K562 (cell line): ENCODE results near the gene RHOC. TPM values are rescaled to one million over a fixed set of nuclear protein-coding genes. Genes with fewer than 3 reads are reported as not detected.

ENCODE experiments used
- ATAC-seq: fragments of 200-7000 bp; cut with Tn5 transposase; 3 replicates; pipeline ENCODE4 v1.9.1; 2020; ENCODE audit warnings: moderate library complexity
- BruUV-seq: library from RNA; stranded (reverse); fragments of 400-500 nt; replicated peaks from 2 replicates; lab custom pipeline; 2021; lab: Mats Ljungman, UMichigan
- CTCF ChIA-PET: fragments of 300-600 bp; formaldehyde crosslinking; extraction: SDS; loops from one replicate; lab custom pipeline; 2021; ENCODE audit warnings: low intra/inter-chr PET ratio; lab: Yijun Ruan, JAX
- POLR2A ChIA-PET: fragments of 300-600, 350-650 bp; sonication (Branson Sonifier 250); formaldehyde crosslinking; extraction: SDS; loops from one replicate; lab custom pipeline; 2021; ENCODE audit warnings: antibody characterized with exemption, inconsistent platforms; lab: Yijun Ruan, JAX
- DNase-seq, 4 experiments: peaks; one replicate each; pipeline versions ENCODE4 v3.0.0 to v3.0.0-alpha.2; 2011 to 2018; ENCODE audit warnings: low spot score in 3 of 4, mixed read lengths in 3 of 4; ENCODE audit errors: extremely low read depth in 1 of 4
- FAIRE-seq: peaks from 2 replicates; lab custom pipeline; 2011; peaks lifted over from hg19 to GRCh38; lab: Jason Lieb, UNC
- H2AFZ ChIP-seq: 2 replicates; pipeline ENCODE4 v1.6.0; 2011; ENCODE audit warnings: low read depth, low read length, control low read depth, inconsistent platforms
- H3K27ac ChIP-seq: fragments of 200-600 bp; 3 replicates; pipeline ENCODE4 v1.8.0; 2011; ENCODE audit warnings: low read depth, mild to moderate bottlenecking, control low read depth, inconsistent platforms, low read length, moderate library complexity, mixed read lengths; ENCODE audit errors: extremely low read depth
- H3K27me3 ChIP-seq, 2 experiments: fragments of 300-600 bp in 1 of 2; 2 replicates in 1 of 2; 3 replicates in 1 of 2; pipeline versions ENCODE4 v1.6.0 to v1.8.0; 2011; ENCODE audit warnings: inconsistent platforms in 2 of 2, low read length in 2 of 2, mild to moderate bottlenecking in 1 of 2, mixed read lengths in 1 of 2, moderate library complexity in 1 of 2; ENCODE audit not compliant: control insufficient read depth in 2 of 2, insufficient read depth in 2 of 2
- H3K36me3 ChIP-seq: fragments of 300-600 bp; 3 replicates; pipeline ENCODE4 v1.8.0; 2011; ENCODE audit warnings: mild to moderate bottlenecking, low read length, inconsistent platforms; ENCODE audit not compliant: control insufficient read depth, insufficient read depth
- H3K4me1 ChIP-seq, 2 experiments: fragments of 200-600 bp in 1 of 2; replicated peaks in 1 of 2; 2 replicates in 1 of 2; 3 replicates in 1 of 2; pipeline versions ENCODE4 v1.5.1 to v1.8.0; 2011; ENCODE audit warnings: inconsistent platforms in 2 of 2, low read length in 2 of 2, mild to moderate bottlenecking in 1 of 2, mixed read lengths in 1 of 2, moderate library complexity in 1 of 2; ENCODE audit not compliant: control insufficient read depth in 2 of 2, insufficient read depth in 2 of 2
- H3K4me2 ChIP-seq: 2 replicates; pipeline ENCODE4 v1.6.1; 2011; ENCODE audit warnings: low read length, control low read depth, inconsistent platforms, mixed read lengths; ENCODE audit not compliant: insufficient read depth
- H3K4me3 ChIP-seq: fragments of 200-600 bp; sonication (generic), shearing (Covaris generic); 2 replicates; pipeline ENCODE4 v1.5.1; 2016; ENCODE audit warnings: control low read depth, inconsistent platforms
- H3K79me2 ChIP-seq: fragments of 200-600 bp; 3 replicates; pipeline ENCODE4 v1.8.0; 2011; ENCODE audit warnings: low read length, inconsistent platforms; ENCODE audit not compliant: control insufficient read depth, insufficient read depth
- H3K9ac ChIP-seq, 2 experiments: 2 replicates each; pipeline versions ENCODE4 v1.6.0 to v1.6.1; 2011; ENCODE audit warnings: low read depth in 2 of 2, low read length in 2 of 2, control low read depth in 1 of 2, inconsistent platforms in 1 of 2, mild to moderate bottlenecking in 1 of 2, mixed read lengths in 1 of 2; ENCODE audit not compliant: insufficient read depth in 1 of 2
- H3K9me1 ChIP-seq: one replicate; pipeline ENCODE4 v1.6.0; 2011; ENCODE audit warnings: inconsistent platforms, mild to moderate bottlenecking, low read length, moderate library complexity; ENCODE audit not compliant: control insufficient read depth, insufficient read depth
- H3K9me3 ChIP-seq: replicated peaks from 2 replicates; pipeline ENCODE4 v1.5.1; 2011; ENCODE audit warnings: low read depth, low read length, inconsistent platforms; ENCODE audit not compliant: control insufficient read depth, insufficient read depth
- H4K20me1 ChIP-seq: replicated peaks from 2 replicates; pipeline ENCODE4 v1.6.1; 2011; ENCODE audit warnings: low read length, inconsistent platforms, mixed read lengths; ENCODE audit not compliant: control insufficient read depth, insufficient read depth
- BACH1 ChIP-seq: fragments of 200-800 bp; sonication (Bioruptor generic); IDR thresholded peaks from 2 replicates; pipeline ENCODE4 v1.6.1; 2016; ENCODE audit warnings: missing genetic modification characterization, missing compliant biosample characterization
- ESRRB ChIP-seq: fragments of 250-450 bp; sonication (Bioruptor Pico); IDR thresholded peaks from 2 replicates; pipeline ENCODE4 v1.5.0; 2020; ENCODE audit warnings: mild to moderate bottlenecking, moderate library complexity, borderline replicate concordance
- EZH2 ChIP-seq: IDR thresholded peaks from 2 replicates; pipeline ENCODE4 v1.6.1; 2012; ENCODE audit warnings: low read depth, mild to moderate bottlenecking, inconsistent platforms, low read length, borderline replicate concordance
- MED1 ChIP-seq: sonication (generic); formaldehyde crosslinking; IDR thresholded peaks from 2 replicates; pipeline ENCODE4 v1.8.1; 2023; ENCODE audit warnings: missing genetic modification reagents, borderline replicate concordance
- MYC ChIP-seq, 2 experiments: fragments of 250-450 bp in 1 of 2; sonication (Bioruptor Pico) in 1 of 2; IDR thresholded peaks; 2 replicates each; pipeline versions ENCODE4 v1.5.1 to v1.6.1; 2012 to 2021; ENCODE audit warnings: low read depth in 2 of 2, borderline replicate concordance in 1 of 2, improper control_type of control experiment in 1 of 2, low read length in 1 of 2, mild to moderate bottlenecking in 1 of 2, moderate library complexity in 1 of 2
- NONO ChIP-seq, 2 experiments: fragments of 200-400 bp in 1 of 2; fragments of 450-650 bp in 1 of 2; formaldehyde crosslinking in 1 of 2; IDR thresholded peaks; 2 replicates each; pipeline ENCODE4 v1.6.1; 2017; ENCODE audit warnings: low read depth in 2 of 2, mild to moderate bottlenecking in 2 of 2, moderate library complexity in 2 of 2, low read length in 1 of 2
- POLR2AphosphoS2 ChIP-seq: IDR thresholded peaks from 2 replicates; pipeline ENCODE4 v1.6.1; 2012; ENCODE audit warnings: low read length, improper control_type of control experiment
- POLR2AphosphoS5 ChIP-seq: IDR thresholded peaks from 2 replicates; pipeline ENCODE4 v1.6.1; 2011; ENCODE audit warnings: mild to moderate bottlenecking, low read depth, low read length, moderate library complexity; ENCODE audit not compliant: control insufficient read depth, insufficient read depth
- RBFOX2 ChIP-seq: fragments of 200-400 bp; formaldehyde crosslinking; IDR thresholded peaks from 2 replicates; pipeline ENCODE4 v1.6.1; 2017; ENCODE audit warnings: low read depth, mild to moderate bottlenecking, low read length, moderate library complexity
- ZFP1 ChIP-seq: fragments of 450-650 bp; formaldehyde crosslinking; IDR thresholded peaks from 2 replicates; pipeline ENCODE4 v1.4.0; 2020; ENCODE audit warnings: mild to moderate bottlenecking, mixed read lengths
- ZNF282 ChIP-seq: sonication (generic); formaldehyde crosslinking; IDR thresholded peaks from 2 replicates; pipeline ENCODE4 v1.8.1; 2023; ENCODE audit warnings: missing genetic modification reagents
- WGBS: fragments of 100-300 bp; shearing (Covaris generic); methylation state at CpG from one replicate; pipeline ENCODE4 v1.1.6; 2016; ENCODE audit warnings: low coverage, mixed read lengths; ENCODE audit not compliant: insufficient coverage; ENCODE audit errors: missing lambda C conversion rate; 5-methylcytosine and 5-hydroxymethylcytosine counted together
- in situ Hi-C: fragments of 300-500 bp; cut with MboI; formaldehyde crosslinking; loops from 4 replicates; pipeline ENCODE4 v1.15.0; 2018; ENCODE audit warnings: inconsistent platforms, mixed read lengths
- intact Hi-C: fragments of 100-400 bp; cut with micrococcal nuclease; formaldehyde crosslinking; loops from 2 replicates; pipeline ENCODE4 v1.14.2; 2022
- polyA plus RNA-seq, 8 experiments: library from polyadenylated mRNA; depleted of rRNA in 4 of 8; stranded (reverse) in 5 of 8; unstranded in 3 of 8; fragments of >200 nt; fragmentation: Nextera tagmentation in 2 of 8; fragmentation: Illumina TruSeq in 1 of 8; extraction: Ambion mirVana in 2 of 8; extraction: Trizol in 1 of 8; gene quantifications; 2 replicates each; pipeline versions ENCODE4 v1.2.1 to v1.2.3, GENCODE V29; 2011 to 2014; ENCODE audit warnings: inconsistent platforms in 1 of 8, missing spikeins in 1 of 8
- total RNA-seq, 7 experiments: library from RNA; depleted of rRNA in 6 of 7; stranded (reverse); fragments of >200 nt in 6 of 7; fragmentation: Illumina TruSeq in 2 of 7; extraction: Trizol in 2 of 7; gene quantifications; 2 replicates each; pipeline versions ENCODE4 v1.2.1 to v1.2.3, GENCODE V29; 2011 to 2021; ENCODE audit warnings: low replicate concordance in 1 of 7

The RHOC gene
- total and polyA plus RNA-seq, 9 of the 15 experiments (the other 6 are each of a cell fraction or from before 2014, with no cell fraction given), result 35.2 to 364 (median 204) TPM

DNA sequence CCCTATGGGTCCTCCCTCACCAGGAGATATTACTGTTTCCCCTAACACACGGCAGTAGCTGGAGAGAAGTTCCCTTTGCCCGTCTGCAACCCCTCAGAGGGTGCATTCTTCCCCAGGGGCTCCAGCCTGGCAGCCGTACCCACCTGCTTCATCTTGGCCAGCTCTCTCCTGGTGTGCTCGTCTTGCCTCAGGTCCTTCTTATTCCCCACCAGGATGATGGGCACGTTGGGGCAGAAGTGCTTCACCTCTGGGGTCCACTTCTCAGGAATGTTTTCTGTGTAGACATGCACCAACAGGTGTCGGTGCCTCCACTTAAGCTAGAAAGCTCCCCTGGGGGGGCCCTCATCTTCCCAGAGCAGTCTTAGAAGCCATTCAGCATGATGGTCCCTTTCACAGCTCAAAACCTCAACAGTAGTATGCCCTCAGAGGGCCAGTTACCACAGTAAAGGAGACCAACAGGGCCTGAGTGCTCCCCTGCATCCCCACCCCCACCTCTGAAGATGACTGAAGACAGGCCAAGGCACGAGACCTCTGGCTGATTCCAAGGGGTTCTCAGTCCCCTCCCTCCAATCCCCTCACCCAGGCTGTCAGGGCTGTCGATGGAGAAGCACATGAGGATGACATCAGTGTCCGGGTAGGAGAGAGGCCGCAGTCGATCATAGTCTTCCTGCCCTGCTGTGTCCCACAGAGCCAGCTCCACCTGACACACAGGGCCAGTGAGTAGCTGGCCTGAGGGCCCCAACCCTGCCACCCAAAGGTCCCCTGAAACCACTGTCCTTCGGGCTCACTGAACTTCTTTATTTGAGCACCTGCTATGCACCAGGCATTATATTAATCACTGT is 4.3 kb downstream of the RHOC start (continued):
- 0 out of 2 replicates have a peak, but pooled peaks have one; percentile 23 for TF ChIP-seq RBFOX2
- TF ChIP-seq MED1 (CRISPR knock-in tag), result no peak
- TF ChIP-seq NONO (IDR thresholded peaks at IDR 0.05; ENCODE audit: low read depth in 2 of 2, low read length in 1 of 2), result no peak
- no peak for TF ChIP-seq EZH2
- TF ChIP-seq POLR2AphosphoS5, result peak; percentile 31
- no peak for TF ChIP-seq MYC (IDR thresholded peaks at IDR 0.05; ENCODE audit: low read depth, low read length)
- TF ChIP-seq MYC (CRISPR knock-in tag; IDR thresholded peaks at IDR 0.05; ENCODE audit: borderline replicate concordance, low read depth), result no peak
- TF ChIP-seq POLR2AphosphoS2, result peak; percentile 88; the same call in 1 of the 2 replicates
- TF ChIP-seq ZNF282 (CRISPR knock-in tag), result no peak
- no peak for TF ChIP-seq BACH1 (tag)

DNA sequence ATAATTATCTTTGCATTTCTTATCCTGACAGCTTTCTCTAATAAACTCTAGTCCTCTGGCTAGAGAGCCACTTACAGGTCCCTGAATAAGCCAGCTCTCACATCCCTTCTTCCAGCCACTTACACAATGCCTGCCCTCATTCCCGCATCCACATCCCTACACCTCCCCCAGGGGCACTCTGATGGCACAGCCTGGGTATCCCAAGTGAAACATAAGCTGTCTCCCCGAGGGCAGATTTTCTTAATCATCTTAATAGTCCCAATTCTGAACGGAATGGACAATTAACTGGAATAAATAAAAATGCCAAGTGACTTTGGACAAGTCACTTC is 4.9 kb downstream of the RHOC start:
- DNase-seq (no peak), FAIRE-seq (no peak), ATAC-seq (no peak)
- H3K9me1 ChIP-seq, result no peaks in the 10 kb centered on the region
- 0 out of 2 replicates have a peak overlapping the region, but pooled peaks have one; percentile 2 for H3K4me2 ChIP-seq
- intact Hi-C loops, result loop anchor here (10.0 kb wide), 1 partner anchor 237 kb away; no protein-coding TSS in a partner anchor
- peaks cover 83 to 85% of the 10 kb centered on the region in 2 experiments for H3K4me1 ChIP-seq
- WGBS, result 73% methylated on average over 3 of the region's 3 CpGs
- peak overlapping the region in 1 of 2 experiments; percentile 82; a peak in 3 of 4 replicates for H3K9ac ChIP-seq
- H3K36me3 ChIP-seq, result peaks cover 68% of the 10 kb centered on the region
- POLR2A ChIA-PET, result interaction anchor here (0.9 to 4.6 kb wide), 5 partner anchors 9 to 83 kb away, joined by 4 to 42 read pairs (median 4); partner anchors contain the start of genes MOV10, PPM1J and ST7L
- CTCF ChIA-PET, result no interaction called here
- no TSS peak for BruUV-seq
- peak overlapping the region; percentile 97 for H3K27ac ChIP-seq
- no peaks in the 10 kb centered on the region for H3K9me3 ChIP-seq
- H3K27me3 ChIP-seq, result no peaks in the 10 kb centered on the region
- peaks cover 72% of the 10 kb centered on the region for H3K79me2 ChIP-seq
- no peaks in the 10 kb centered on the region for H4K20me1 ChIP-seq
- no peak overlapping the region for H3K4me3 ChIP-seq
- TF ChIP-seq ZFP1 (CRISPR knock-in tag) (0 out of 2 replicates have a peak, but pooled peaks have one; percentile 20), ESRRB (CRISPR knock-in tag) (no peak)
- no peak overlapping the region for H2AFZ ChIP-seq
- in situ Hi-C loops, result no loop called here
